ENCODE data around the gene GPC3.
"Not testable (repeated sequence)": the region's sequence is repeated elsewhere in the genome, so short reads cannot be mapped to it uniquely, and the experiment has no call there.

DNA sequence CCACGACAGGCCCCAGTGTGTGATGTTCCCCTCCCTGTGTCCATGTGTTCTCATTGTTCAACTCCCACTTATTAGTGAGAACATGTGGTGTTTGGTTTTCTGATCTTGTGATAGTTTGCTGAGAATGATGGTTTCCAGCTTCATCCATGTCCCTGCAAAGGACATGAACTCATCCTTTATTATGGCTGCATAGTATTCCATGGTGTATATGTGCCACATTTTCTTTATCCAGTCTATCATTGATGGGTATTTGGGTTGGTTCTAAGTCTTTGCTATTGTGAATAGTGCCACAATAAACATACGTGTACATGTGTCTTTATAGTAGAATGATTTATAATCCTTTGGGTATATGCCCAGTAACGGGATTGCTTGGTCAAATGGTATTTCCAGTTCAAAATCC lies 97.3 kb downstream of the GPC3 start:
- not testable (repeated sequence) for TF ChIP-seq LEF1 (IDR thresholded peaks at IDR 0.05; ENCODE audit: borderline replicate concordance); ZNF384 (IDR thresholded peaks at IDR 0.05); SP1 (IDR thresholded peaks at IDR 0.05); FOXK2 (IDR thresholded peaks at IDR 0.05); ARNT (IDR thresholded peaks at IDR 0.05); NFRKB (IDR thresholded peaks at IDR 0.05); HDGF (IDR thresholded peaks at IDR 0.05; ENCODE audit: borderline replicate concordance); FOXM1 (IDR thresholded peaks at IDR 0.05; ENCODE audit: borderline replicate concordance); ELF4 (IDR thresholded peaks at IDR 0.05); SUZ12 (IDR thresholded peaks at IDR 0.05)
- TF ChIP-seq, protein P1, sequence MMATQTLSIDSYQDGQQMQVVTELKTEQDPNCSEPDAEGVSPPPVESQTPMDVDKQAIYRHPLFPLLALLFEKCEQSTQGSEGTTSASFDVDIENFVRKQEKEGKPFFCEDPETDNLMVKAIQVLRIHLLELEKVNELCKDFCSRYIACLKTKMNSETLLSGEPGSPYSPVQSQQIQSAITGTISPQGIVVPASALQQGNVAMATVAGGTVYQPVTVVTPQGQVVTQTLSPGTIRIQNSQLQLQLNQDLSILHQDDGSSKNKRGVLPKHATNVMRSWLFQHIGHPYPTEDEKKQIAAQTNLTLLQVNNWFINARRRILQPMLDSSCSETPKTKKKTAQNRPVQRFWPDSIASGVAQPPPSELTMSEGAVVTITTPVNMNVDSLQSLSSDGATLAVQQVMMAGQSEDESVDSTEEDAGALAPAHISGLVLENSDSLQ (IDR thresholded peaks at IDR 0.05) = not testable (repeated sequence)

Data from HEK293T (cell line).